Measurements from ENCODE around the gene KLHDC2.
"Not testable (repeated sequence)": the region's sequence is repeated elsewhere in the genome, so short reads cannot be mapped to it uniquely, and the experiment has no call there.

- not testable (repeated sequence) for TF ChIP-seq CTCF (conservative IDR thresholded peaks at IDR 0.05); ZFX (IDR thresholded peaks at IDR 0.05)
Measured at GRCh38 chr14:49735669-49736068, 32.3 kb upstream of the KLHDC2 start.
